ENCODE data around the gene CFAP77.

GRCh38 chr9:132481053-132481849 is 71.2 kb downstream of the CFAP77 start:
- no peak for TF ChIP-seq CTCF (IDR thresholded peaks at IDR 0.05)
- TF ChIP-seq POLR2A (IDR thresholded peaks at IDR 0.05), result no peak
